Glutamatergic neuron (in vitro differentiated cells): ENCODE measurements around the gene SPTBN1. TPM values are rescaled to one million over a fixed set of nuclear protein-coding genes. Genes with fewer than 3 reads are reported as not detected.

Experiments
- DNase-seq: peaks from one replicate; pipeline ENCODE4 v3.0.0; 2022
- H3K27ac Mint-ChIP-seq: one replicate; pipeline ENCODE4 v1.8.0; 2020; ENCODE audit warnings: mild to moderate bottlenecking, mixed read lengths, inconsistent platforms; ENCODE audit not compliant: unreplicated experiment
- H3K27me3 Mint-ChIP-seq: one replicate; pipeline ENCODE4 v1.8.0; 2020; ENCODE audit warnings: mild to moderate bottlenecking, moderate library complexity, mixed read lengths, inconsistent platforms; ENCODE audit not compliant: unreplicated experiment
- H3K36me3 Mint-ChIP-seq: one replicate; pipeline ENCODE4 v1.8.0; 2020; ENCODE audit warnings: mild to moderate bottlenecking, mixed read lengths, inconsistent platforms; ENCODE audit not compliant: unreplicated experiment
- H3K4me1 Mint-ChIP-seq: one replicate; pipeline ENCODE4 v1.8.0; 2020; ENCODE audit warnings: mild to moderate bottlenecking, low read depth, mixed read lengths, inconsistent platforms; ENCODE audit not compliant: unreplicated experiment
- H3K4me3 Mint-ChIP-seq: one replicate; pipeline ENCODE4 v1.8.0; 2020; ENCODE audit warnings: mild to moderate bottlenecking, mixed read lengths, inconsistent platforms; ENCODE audit not compliant: unreplicated experiment
- H3K9me3 Mint-ChIP-seq: one replicate; pipeline ENCODE4 v1.8.0; 2020; ENCODE audit warnings: mild to moderate bottlenecking, moderate library complexity, mixed read lengths, inconsistent platforms; ENCODE audit not compliant: unreplicated experiment
- total RNA-seq: library from RNA; stranded (reverse); fragmentation: NEBNext Ultra II Directional; extraction: Animal tissue kit (Norgen Biotek cat#: 25700); gene quantifications from one replicate; pipeline ENCODE4 v1.2.1, GENCODE V29; 2021; ENCODE audit not compliant: unreplicated experiment
- TF ChIP-seq, protein P1 (sequence below): fragments of 200-600 bp; sonication (generic); IDR thresholded peaks from one replicate; pipeline ENCODE4 v1.5.0; 2021; ENCODE audit not compliant: partially characterized antibody, unreplicated experiment

Gene SPTBN1
- total RNA-seq, 1 donor from 2014 or later: 385 TPM

DNA sequence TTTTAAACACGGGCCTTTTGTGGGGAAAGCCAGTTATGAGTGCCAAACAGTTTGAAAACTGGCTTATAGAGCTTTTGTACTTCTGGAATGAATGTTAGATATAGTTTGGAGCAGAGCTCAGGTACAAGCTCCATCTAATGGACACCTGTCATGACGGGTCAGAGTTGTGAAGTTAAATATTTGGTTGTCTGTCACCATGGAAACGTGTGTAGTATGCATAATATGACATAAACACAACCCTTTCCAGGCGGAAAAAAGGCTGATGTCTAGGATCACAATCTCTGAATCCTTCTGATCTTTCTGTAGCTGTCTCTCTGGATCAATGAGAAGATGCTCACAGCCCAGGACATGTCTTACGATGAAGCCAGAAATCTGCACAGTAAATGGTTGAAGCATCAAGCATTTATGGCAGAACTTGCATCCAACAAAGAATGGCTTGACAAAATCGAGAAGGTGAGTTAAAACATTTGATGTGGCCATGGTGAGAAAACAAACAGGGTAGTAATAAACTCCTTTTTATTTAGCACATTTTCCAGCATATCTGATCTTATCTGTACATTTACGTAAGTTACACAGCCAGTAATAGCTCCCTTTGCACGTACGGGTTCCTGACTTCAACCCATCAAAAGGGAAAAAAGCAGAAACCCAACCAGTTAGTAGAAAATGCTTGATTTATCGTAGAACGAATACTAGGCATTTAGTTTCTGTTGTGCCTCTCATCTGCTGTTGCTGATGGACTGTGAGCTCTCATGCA, 186.7 kb downstream of the SPTBN1 start:
- H3K36me3 Mint-ChIP-seq: peaks cover 4% of the 10 kb centered on the region
- peaks cover 10% of the 10 kb centered on the region for H3K4me1 Mint-ChIP-seq
- H3K9me3 Mint-ChIP-seq: peaks cover 11% of the 10 kb centered on the region
- no peak for DNase-seq
- TF ChIP-seq, protein P1, sequence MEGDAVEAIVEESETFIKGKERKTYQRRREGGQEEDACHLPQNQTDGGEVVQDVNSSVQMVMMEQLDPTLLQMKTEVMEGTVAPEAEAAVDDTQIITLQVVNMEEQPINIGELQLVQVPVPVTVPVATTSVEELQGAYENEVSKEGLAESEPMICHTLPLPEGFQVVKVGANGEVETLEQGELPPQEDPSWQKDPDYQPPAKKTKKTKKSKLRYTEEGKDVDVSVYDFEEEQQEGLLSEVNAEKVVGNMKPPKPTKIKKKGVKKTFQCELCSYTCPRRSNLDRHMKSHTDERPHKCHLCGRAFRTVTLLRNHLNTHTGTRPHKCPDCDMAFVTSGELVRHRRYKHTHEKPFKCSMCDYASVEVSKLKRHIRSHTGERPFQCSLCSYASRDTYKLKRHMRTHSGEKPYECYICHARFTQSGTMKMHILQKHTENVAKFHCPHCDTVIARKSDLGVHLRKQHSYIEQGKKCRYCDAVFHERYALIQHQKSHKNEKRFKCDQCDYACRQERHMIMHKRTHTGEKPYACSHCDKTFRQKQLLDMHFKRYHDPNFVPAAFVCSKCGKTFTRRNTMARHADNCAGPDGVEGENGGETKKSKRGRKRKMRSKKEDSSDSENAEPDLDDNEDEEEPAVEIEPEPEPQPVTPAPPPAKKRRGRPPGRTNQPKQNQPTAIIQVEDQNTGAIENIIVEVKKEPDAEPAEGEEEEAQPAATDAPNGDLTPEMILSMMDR: no peak
- no peak overlapping the region for H3K4me3 Mint-ChIP-seq
- H3K27me3 Mint-ChIP-seq: no peaks in the 10 kb centered on the region
- H3K27ac Mint-ChIP-seq: no peak overlapping the region

DNA sequence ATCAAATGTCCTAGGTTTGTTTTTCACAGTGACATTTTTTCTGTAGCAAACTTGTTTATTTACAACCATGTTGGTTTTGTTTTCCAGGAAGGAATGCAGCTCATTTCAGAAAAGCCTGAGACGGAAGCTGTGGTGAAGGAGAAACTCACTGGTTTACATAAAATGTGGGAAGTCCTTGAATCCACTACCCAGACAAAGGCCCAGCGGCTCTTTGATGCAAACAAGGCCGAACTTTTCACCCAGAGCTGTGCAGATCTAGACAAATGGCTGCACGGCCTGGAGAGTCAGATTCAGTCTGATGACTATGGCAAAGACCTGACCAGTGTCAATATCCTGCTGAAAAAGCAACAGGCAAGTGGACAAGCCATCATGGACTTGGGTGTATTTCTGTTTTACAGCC, 188.1 kb downstream of the SPTBN1 start:
- DNase-seq: no peak
- Mint-ChIP-seq H3K36me3 (no peaks in the 10 kb centered on the region), H3K4me3 (no peak overlapping the region), H3K4me1 (peaks cover 2% of the 10 kb centered on the region), H3K9me3 (peaks cover 8% of the 10 kb centered on the region), H3K27me3 (peaks cover 3% of the 10 kb centered on the region), H3K27ac (no peak overlapping the region)
- TF ChIP-seq, protein P1: no peak

DNA sequence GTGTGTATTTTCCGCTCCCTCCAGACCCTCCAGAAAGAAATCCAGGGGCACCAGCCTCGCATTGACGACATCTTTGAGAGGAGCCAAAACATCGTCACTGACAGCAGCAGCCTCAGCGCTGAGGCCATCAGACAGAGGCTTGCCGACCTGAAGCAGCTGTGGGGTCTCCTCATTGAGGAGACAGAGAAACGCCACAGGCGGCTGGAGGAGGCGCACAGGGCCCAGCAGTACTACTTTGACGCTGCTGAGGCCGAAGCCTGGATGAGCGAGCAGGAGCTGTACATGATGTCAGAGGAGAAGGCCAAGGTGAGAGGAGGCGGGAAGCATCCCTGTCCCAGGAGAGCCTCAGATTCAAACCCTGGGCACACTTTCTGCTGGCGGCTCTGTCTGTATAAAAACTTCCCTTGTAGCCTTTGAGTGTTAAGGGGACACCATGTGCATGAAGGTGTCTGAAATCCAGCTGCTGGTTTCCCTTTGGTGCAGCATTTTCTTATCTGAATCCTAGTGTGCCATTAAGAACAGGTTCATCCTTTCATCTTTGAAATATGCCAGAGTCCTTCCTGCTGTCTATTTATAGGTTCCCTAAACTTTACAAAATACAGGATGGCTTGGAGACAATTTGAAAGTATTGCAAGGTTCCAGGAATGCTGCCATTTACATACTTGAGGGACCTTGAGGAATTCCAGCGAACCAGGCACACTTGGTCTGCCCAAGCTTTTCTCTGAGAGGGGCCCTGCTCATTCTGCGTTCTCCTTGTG, 190.2 kb downstream of the SPTBN1 start:
- Mint-ChIP-seq H3K4me3 (no peak overlapping the region), H3K27me3 (peaks cover 3% of the 10 kb centered on the region), H3K27ac (no peak overlapping the region), H3K4me1 (no peaks in the 10 kb centered on the region), H3K9me3 (peaks cover 7% of the 10 kb centered on the region), H3K36me3 (peaks cover 6% of the 10 kb centered on the region)
- TF ChIP-seq, protein P1: no peak
- no peak for DNase-seq

DNA sequence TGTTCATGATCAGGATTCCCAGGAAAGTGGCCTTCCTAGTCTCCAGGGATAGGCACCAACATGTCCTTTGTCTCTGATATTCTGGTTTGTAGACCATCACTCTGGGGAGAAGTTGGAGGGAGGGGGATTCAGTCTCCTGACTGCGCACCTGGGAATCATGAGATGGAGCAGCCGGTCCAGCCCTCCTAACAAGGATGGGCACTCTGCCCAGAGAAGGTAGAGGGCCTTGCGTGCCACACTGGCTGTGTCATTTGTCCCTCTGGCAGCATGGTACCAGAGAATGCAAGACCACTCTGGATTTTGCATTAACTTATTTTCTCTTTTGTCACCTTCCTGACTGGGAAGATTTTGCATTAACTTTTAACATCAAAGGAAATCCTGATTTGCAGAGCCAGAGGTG, 192.1 kb downstream of the SPTBN1 start:
- Mint-ChIP-seq H3K4me1 (no peaks in the 10 kb centered on the region), H3K27me3 (peaks cover 3% of the 10 kb centered on the region), H3K36me3 (peaks cover 6% of the 10 kb centered on the region), H3K4me3 (no peak overlapping the region), H3K27ac (no peak overlapping the region), H3K9me3 (peaks cover 6% of the 10 kb centered on the region)
- TF ChIP-seq, protein P1: no peak
- DNase-seq: no peak

DNA sequence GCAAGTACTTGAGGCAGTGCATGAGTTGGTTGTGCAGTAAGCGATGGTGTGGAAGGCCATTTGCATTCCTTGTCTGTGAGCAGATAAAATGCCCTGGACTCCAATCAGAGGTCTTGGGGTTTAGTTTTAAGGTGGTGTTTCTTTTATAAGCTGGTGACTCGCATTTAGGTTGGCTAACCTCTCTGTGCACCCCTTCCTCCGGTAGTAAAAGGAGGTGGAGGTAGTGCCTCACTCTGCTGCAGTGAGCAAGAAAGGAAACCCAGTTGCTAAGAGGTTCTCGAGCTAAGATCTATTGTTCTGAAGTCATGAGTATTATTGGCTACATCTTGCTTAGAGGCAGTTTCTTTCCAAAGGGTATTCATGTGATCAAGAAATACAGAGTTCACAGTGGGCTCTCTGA, 193.1 kb downstream of the SPTBN1 start:
- DNase-seq: no peak
- Mint-ChIP-seq H3K4me3 (no peak overlapping the region), H3K9me3 (peaks cover 9% of the 10 kb centered on the region), H3K27me3 (peaks cover 3% of the 10 kb centered on the region), H3K4me1 (no peaks in the 10 kb centered on the region), H3K36me3 (peaks cover 6% of the 10 kb centered on the region), H3K27ac (peak overlapping the region; percentile 3)
- TF ChIP-seq, protein P1: no peak
